ENCODE measurements around the gene IFNAR1.
"Not testable (repeated sequence)": the region's sequence is repeated elsewhere in the genome, so short reads cannot be mapped to it uniquely, and the experiment has no call there.

Gene IFNAR1

GRCh38 chr21:33315946-33316710 lies 8.6 kb upstream of the IFNAR1 start:
- TF ChIP-seq CTCF (conservative IDR thresholded peaks at IDR 0.05): no peak
- no peak for TF ChIP-seq ZFX (IDR thresholded peaks at IDR 0.05)
- H3K27ac ChIP-seq: no peak overlapping the region

- no peak overlapping the region for H3K27ac ChIP-seq
- TF ChIP-seq ZFX (IDR thresholded peaks at IDR 0.05) (no peak), CTCF (conservative IDR thresholded peaks at IDR 0.05) (no peak)
These were observed 7.6 kb upstream of the IFNAR1 start for GRCh38 chr21:33317145-33317544.

- H3K27ac ChIP-seq: no peak overlapping the region
- TF ChIP-seq ZFX (IDR thresholded peaks at IDR 0.05): no peak
- no peak for TF ChIP-seq CTCF (conservative IDR thresholded peaks at IDR 0.05)
These were observed 6.8 kb upstream of the IFNAR1 start for GRCh38 chr21:33317786-33318486.

GRCh38 chr21:33321005-33321404 lies 3.8 kb upstream of the IFNAR1 start:
- not testable (repeated sequence) for H3K27ac ChIP-seq

- not testable (repeated sequence) for H3K27ac ChIP-seq
These were observed 1.2 kb upstream of the IFNAR1 start for GRCh38 chr21:33323610-33324009.

GRCh38 chr21:33325222-33326067 lies 675 bp downstream of the IFNAR1 start:
- no peak for TF ChIP-seq CTCF (conservative IDR thresholded peaks at IDR 0.05)
- peak overlapping the region; percentile 95 for H3K27ac ChIP-seq

- no peak overlapping the region for H3K27ac ChIP-seq
- TF ChIP-seq ZFX (IDR thresholded peaks at IDR 0.05) (no peak), CTCF (conservative IDR thresholded peaks at IDR 0.05) (no peak)
These were observed 2.6 kb downstream of the IFNAR1 start for GRCh38 chr21:33327326-33327725.

GRCh38 chr21:33327792-33328433 lies 3.1 kb downstream of the IFNAR1 start:
- no peak overlapping the region for H3K27ac ChIP-seq
- TF ChIP-seq CTCF (conservative IDR thresholded peaks at IDR 0.05) (no peak), ZFX (IDR thresholded peaks at IDR 0.05) (no peak)

All from C4-2B (cell line).